Measurements from ENCODE around the gene ARG2. TPM values are rescaled to one million over a fixed set of nuclear protein-coding genes. Genes with fewer than 3 reads are reported as not detected.
"Not testable (repeated sequence)": the region's sequence is repeated elsewhere in the genome, so short reads cannot be mapped to it uniquely, and the experiment has no call there.

The ARG2 gene
- total RNA-seq, 2 experiments from 2014 or later, result 5.5 to 5.6 TPM

DNA sequence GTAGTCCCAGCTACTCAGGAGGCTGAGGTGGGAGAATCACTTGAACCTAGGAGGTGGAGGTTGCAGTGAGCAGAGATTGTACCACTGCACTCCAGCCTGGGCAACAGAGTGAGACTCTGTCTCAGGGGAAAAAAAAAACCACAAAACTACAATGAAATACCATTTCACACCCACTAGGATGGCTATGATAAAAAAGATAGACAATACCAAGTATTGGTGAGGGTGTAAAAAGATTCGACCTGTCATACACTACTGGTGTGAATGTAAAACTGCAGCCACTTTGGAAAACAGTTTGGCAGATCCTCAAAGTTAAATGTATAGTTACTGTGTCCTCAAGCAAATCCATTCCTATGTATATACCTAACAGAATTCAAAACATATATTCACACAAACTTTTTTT lies 6.4 kb downstream of the ARG2 start:
- CTCF ChIA-PET, POLR2A ChIA-PET: not testable (repeated sequence)

DNA sequence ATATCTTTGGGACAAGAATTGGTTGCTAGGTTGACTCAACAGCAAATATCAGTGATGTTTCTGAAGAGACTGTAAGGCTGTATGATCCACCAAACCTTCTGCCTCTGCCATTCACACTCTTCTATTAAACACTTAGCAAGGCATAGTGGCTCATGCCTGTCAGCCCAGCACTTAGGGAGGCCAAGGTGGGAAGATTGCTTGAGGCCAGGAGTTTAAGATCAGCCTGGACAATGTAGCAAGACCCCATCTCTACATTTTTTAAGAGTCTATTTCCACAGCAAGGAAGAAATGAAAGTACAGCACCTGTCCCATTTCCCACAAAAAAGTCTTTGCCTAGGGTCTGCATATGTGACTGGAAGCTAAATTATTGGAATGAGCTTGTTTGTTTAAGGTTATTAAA lies 7.8 kb downstream of the ARG2 start:
- ChIA-PET CTCF (interaction anchor here (1.0 kb wide), 1 partner anchor 32 kb away, joined by 3 read pairs; no protein-coding TSS in a partner anchor), POLR2A (no interaction called here)

DNA sequence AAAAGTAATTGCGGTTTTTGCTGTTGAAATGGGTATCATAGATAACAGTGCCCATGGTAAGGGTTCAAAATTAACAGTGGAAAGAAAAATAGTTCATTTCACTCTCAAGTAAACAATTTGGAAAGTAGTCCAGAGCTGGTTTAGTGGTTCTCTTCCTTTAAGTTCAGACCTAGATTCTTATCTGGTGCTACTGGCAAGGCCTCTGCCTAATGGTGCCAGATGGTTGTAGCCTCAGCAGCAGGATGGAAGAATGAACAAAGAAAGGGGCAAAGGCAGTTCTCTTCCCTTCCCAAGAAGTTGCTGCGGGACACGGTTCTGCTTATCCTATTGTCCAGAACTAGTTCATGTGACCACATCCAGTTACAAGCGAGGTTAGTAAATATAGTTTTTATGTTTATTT lies 10.5 kb downstream of the ARG2 start:
- CTCF ChIA-PET, result interaction anchor here (0.7 kb wide), 1 partner anchor 10 kb away, joined by 3 read pairs; no protein-coding TSS in a partner anchor

DNA sequence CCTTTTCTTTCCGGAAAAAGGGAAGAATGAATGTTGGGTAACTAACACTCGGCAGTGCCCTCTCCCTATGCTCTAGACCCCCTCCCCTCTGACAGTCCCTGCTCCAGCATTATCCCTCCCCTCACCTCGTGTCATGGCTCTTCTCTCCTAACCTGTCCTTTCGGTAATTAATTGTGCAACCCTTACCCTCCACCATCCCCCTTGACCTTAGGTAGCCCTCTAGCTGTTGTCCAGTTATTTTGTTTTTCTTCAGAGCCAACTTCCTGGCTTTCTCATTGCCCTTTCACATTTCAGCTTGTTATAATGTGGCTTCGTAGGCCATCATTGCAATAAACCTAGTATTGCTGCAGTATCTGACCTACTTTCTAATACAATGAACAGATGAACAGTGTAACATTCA lies 11.2 kb downstream of the ARG2 start:
- CTCF ChIA-PET, result interaction anchor here (0.7 kb wide), 1 partner anchor 1233 kb away, joined by 3 read pairs; no protein-coding TSS in a partner anchor
- POLR2A ChIA-PET, result no interaction called here

More for the DNA sequence above, 10.5 kb downstream of the ARG2 start:
- POLR2A ChIA-PET, result no interaction called here

DNA sequence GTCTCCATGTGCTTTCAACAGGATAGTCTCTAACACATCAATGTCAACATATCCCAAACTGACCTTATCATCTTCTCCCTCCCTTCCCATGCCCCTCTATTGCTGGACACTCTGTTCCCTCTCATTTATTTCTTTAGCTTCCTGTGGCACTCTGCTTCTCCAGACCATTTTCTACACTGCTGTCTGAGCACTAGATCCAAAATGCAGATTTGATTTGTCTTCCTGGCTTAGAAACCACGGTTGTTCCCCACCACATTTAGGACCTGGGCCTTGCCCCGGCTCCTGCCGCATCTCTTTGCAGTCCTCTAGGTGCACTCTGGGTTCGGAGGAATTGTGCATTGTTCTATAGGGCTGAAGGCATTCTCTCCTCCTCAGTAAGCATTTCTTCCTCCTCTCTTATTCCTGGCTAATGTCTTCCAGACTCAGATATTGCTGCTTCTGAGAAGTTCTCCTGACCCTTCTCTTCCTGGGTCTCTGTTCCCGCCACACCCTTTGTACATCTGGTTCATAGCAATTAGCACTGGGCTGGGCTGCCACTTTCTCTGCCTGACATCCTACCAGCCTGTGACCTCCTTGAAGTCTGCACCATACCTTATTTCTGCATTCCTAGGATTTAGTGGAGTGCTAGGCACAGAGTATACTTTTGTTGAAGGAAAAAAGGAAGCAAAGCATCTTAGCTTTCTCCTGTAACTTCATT lies 13.9 kb downstream of the ARG2 start:
- CTCF ChIA-PET, result no interaction called here
- POLR2A ChIA-PET, result interaction anchor here (0.6 kb wide), 1 partner anchor 205 kb away, joined by 3 read pairs; no protein-coding TSS in a partner anchor

DNA sequence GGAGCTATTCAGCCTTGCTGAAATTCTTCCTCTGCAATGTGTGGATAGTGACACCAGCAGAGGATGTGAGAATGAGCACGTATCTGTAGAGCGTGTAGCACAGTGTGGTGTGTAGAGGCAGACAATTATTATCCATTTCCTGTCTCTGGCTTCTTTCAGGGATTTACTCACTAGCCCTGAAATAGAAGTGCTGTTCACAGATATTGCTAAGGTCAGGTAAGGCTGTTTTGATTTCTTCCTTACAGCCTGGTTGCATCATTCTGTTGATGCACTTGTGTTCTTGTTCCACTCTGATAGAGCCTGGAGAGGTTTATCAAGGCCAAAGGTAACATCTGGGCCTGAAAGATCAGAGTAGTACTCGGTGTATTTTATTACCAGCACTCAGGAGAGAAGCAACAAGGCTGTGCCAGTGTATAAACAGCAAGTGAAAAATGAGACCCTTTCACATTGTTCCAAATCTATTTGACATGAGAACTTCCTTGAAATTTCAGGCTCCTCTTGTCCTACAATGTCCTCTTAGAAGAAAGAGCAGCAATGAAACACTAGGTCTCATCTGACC lies 16.7 kb downstream of the ARG2 start:
- ChIA-PET POLR2A (no interaction called here), CTCF (no interaction called here)

DNA sequence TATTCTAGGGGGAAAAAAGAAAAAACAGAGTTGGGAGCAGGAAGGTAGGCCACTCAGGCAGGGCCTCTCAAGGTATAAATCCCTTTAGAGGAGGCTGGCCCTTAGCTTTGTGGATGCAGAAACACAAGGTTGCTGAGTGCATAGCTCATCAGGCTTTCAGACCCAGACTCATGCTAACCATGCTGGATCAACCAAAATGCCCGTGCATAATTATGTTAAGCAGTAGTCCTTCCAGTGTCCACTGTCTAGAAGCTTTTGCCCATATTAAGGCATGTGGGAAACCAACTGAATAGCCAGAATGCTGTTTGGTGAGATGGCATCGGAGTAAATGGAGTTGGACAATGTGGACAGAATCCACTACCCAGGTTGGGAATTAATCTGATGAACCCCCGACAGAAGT lies 18.9 kb downstream of the ARG2 start:
- ChIA-PET CTCF (no interaction called here), POLR2A (no interaction called here)

DNA sequence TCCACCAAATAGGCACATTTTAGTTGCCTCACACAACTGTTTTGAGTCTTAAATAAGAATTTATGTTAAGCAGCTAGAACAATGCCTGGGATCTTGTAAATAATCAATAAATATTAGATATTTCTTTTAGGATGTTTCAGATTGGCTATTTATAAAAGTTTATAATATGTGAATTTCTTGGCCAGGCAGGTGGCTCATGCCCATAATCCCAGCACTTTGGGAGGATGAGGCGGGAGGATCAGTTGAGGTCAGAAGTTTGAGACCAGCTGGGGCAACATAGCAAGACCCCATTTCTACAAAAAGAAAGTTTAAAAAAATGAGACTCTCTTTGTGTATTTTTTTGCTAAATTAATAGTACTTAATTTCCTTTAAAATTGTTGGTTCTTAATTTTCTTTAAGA lies 21.8 kb downstream of the ARG2 start:
- CTCF ChIA-PET, result no interaction called here
- POLR2A ChIA-PET, result no interaction called here

DNA sequence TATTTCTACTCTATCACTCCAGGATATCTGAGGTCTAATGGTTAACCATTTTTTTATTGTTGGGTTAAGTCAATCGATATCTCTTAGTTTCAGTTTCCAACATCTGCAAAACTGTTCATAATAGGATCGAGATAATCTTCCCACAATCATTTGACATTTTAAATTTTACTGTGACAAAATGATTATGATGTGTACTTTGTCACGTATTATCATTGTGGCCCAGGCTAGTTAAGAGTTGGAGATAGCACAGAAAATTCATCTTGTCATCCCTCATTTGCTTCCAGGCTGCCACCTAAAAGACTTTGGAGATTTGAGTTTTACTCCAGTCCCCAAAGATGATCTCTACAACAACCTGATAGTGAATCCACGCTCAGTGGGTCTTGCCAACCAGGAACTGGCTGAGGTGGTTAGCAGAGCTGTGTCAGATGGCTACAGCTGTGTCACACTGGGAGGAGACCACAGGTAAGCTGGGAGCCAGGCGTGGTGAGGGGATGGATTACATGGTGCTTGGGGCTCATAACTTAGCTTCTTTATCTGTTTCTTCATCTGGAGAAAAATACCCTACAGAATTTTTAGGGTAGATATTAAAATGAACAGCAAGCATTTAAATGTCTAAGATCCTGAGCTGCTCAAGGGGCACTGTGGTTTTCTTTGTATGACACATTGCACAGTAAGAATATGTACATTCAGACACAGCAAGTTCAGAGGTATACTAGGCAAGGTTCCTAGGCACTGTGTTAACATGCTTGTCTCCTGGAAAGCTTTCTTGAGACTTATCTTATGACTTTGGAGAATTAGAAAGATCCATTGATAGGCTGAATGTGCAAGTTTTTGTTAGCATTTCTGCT lies 22.4 kb downstream of the ARG2 start:
- POLR2A ChIA-PET, result interaction anchor here (0.8 kb wide), 1 partner anchor 23 kb away, joined by 3 read pairs; no protein-coding TSS in a partner anchor

DNA sequence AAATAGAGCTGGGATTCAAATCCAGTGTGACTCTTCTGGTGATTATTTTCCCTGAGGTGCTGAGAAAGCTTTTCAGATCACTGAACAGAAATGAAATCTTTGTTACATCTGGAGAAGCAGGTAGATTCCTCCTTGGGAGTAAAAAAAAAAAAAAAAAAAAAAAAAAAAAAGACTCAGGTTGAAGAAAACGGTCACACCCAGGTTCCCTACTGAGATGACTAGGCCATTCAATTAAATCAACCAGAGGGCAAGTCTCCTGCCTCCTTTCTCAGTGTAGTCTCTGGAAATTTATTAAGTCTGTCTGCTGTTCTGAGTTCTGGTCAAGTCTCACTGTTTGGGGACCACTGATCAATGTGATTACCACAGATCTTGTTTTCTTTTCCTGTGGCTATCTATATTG lies 24.0 kb downstream of the ARG2 start:
- CTCF ChIA-PET, result no interaction called here
- POLR2A ChIA-PET, result no interaction called here

More for the DNA sequence above, 22.4 kb downstream of the ARG2 start:
- CTCF ChIA-PET, result no interaction called here

DNA sequence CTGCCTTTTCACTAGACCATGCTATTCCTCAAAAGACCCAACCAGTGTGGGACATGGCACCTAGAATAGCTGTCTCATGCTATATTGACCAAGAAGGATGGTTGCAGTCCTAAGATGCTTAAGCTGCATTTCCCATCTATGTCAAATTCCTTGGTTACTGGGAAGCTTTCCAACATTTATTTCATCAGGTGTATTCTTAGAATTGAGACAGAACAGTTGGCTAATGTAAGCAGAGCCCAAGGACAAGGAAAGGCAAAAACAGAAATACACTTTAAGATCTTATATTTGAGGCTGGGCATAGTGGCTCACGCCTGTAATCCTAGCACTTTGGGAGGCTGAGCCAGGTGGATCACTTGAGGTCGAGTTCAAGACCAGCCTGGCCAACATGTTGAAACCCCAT lies 24.7 kb downstream of the ARG2 start:
- CTCF ChIA-PET, result no interaction called here
- POLR2A ChIA-PET, result no interaction called here

DNA sequence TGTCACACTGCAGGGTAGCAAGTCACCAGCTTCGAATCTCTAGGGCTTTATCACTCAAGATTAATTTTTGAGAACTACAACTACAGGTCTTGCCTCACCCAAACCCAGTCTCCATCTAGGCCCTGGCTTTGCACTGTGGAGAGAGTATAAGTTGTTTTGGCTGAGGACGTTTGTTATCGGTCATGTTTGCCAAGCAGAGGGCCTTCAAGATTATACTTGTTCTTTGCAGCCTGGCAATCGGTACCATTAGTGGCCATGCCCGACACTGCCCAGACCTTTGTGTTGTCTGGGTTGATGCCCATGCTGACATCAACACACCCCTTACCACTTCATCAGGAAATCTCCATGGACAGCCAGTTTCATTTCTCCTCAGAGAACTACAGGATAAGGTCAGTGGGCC lies 25.7 kb downstream of the ARG2 start:
- CTCF ChIA-PET, result interaction anchor here (0.7 kb wide), 1 partner anchor 1144 kb away, joined by 3 read pairs; no protein-coding TSS in a partner anchor
- POLR2A ChIA-PET, result no interaction called here

DNA sequence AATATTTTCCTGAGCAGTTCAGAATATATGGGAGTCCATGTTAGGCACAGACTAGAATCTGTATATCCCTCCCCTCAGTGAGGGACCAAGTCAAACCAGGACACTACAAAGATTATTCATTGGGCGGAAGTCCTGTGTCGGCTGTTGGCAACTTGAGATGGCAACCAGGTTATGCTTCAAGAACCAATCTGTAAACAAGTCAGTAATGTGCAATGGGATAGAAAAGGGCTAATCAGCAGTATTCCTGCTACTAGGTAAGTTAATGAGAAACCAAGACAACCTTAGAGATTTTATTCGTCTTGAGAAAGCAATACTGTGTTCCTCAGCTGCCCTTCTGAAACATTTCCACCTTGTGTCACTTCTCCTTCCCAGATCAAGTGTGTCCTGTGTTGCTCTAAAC lies 26.4 kb downstream of the ARG2 start:
- POLR2A ChIA-PET, result no interaction called here

DNA sequence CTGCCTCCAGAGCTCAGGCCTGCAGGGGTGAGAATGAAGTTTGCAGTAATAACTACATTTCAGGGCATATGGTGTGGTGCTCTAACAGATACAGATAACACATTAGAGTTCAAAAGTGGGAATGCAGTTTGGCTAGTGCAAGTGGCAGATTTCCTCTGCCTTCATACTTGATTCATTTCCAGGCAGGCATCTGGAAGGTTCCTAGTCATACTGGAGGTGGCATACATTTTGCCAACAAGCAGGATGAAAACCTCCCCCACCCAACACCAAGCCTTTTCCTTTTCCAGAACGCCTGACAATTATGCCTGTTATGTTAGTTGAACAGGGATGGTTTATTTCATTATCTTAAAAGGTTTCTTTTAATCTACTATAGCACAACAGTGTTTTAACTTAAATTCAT lies 30.4 kb downstream of the ARG2 start:
- POLR2A ChIA-PET, result no interaction called here
- CTCF ChIA-PET, result no interaction called here

More for the DNA sequence above, 26.4 kb downstream of the ARG2 start:
- CTCF ChIA-PET, result no interaction called here

DNA sequence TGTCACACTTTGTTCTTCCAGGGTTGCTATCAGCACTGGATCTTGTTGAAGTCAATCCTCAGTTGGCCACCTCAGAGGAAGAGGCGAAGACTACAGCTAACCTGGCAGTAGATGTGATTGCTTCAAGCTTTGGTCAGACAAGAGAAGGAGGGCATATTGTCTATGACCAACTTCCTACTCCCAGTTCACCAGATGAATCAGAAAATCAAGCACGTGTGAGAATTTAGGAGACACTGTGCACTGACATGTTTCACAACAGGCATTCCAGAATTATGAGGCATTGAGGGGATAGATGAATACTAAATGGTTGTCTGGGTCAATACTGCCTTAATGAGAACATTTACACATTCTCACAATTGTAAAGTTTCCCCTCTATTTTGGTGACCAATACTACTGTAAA lies 31.0 kb downstream of the ARG2 start:
- POLR2A ChIA-PET, result no interaction called here
- CTCF ChIA-PET, result no interaction called here

DNA sequence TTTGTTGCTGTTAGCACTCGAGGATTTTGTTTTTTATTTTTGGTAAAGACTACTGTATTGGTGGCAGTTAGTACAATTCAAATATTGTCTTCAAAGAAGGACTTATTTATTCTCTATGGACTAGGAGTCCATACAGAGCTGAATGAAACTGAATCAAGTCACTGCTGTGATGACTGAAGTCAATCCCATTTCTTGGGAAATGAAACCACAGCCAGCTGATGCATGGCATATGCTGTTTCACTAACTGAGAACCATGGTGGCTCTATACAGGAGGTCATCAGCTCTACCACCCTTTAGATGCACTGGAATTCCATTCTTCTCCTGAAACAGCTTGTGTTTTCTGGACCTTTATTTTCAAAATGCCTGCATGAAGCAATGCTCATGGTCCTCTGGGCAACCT lies 32.5 kb downstream of the ARG2 start:
- POLR2A ChIA-PET, result no interaction called here
- CTCF ChIA-PET, result no interaction called here

DNA sequence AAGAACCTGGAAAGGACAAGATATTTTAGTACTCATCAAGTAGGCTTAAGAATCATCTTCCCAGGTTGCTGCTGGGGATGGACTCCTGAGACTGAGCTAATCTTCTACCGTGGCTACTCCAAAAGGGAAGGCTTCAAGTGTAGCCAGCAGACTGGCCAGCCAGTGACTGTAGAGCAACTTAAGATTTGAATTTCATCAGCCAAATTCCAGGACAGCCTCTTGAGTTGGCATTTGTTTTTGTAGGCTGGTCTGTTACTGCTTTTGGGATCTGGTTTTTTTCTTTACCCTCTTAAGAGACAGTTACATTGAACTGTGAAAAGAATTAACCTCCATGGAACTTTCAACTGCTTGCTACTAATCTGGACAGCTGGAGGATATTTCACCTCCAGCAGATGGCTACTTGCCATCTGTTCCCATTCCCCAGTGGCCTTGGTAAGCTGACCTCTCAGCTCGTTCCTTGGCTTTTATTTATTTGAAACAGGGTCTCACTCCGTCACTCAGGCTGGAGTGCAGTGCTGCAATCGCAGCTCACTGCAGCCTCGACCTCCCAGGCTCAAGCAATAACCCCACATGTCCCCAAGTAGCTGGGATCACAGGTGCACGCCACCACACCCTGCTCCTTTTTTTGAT lies 34.0 kb downstream of the ARG2 start:
- CTCF ChIA-PET, result no interaction called here
- POLR2A ChIA-PET, result no interaction called here

DNA sequence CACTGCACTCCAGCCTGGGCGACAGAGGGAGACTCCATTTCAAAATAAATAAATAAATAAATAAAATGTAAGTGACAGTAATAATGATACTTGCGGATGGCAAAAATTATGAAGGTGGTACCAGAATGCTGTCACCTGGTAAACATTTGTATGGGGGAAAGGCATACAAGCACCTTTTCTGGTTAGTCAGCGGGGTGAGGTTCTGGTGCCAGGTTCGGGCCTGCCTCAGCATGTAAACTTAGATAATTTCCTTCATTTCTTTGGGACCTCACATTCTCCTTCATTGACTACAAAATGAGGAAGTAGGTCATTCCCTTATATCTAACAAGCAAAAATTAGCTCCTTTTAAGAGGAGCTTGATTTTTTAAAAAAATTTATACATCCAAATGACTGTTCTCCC lies 43.9 kb downstream of the ARG2 start:
- ChIA-PET POLR2A (interaction anchor here (0.7 kb wide), 1 partner anchor 143 kb away, joined by 3 read pairs; no protein-coding TSS in a partner anchor), CTCF (no interaction called here)

DNA sequence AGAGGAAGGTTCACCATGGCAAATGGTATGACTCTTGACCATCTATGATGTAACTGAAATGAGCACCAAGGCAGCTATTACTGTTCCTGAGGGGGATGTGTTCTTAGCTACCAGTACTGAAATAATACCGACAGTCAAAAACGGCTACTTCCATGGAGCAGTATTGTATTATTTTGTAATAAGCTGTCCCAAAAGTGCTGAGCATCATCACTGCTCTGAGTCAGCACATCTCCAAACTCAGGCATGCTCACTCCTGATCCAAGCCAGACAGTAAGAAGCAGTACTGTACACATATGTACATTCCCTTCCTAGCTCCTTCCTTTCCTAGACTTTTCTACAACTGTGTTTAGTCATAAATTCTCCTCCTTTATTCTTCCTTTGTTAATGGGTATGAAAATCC lies 46.1 kb downstream of the ARG2 start:
- CTCF ChIA-PET, result interaction anchor here (0.6 to 1.9 kb wide), 5 partner anchors 8 to 81 kb away, joined by 3 to 10 read pairs (median 4); partner anchors contain the start of genes ARG2 and VTI1B
- POLR2A ChIA-PET, result no interaction called here

All from activated CD8-positive, alpha-beta memory T cell treated with anti-CD3 and anti-CD28 coated beads for 36 hours (primary cell).